ENCODE measurements around the gene GSK3B. TPM values are rescaled to one million over a fixed set of nuclear protein-coding genes. Genes with fewer than 3 reads are reported as not detected.

GSK3B gene
- total and polyA plus RNA-seq, 4 donors, result 11.0 to 64.9 (median 30.6) TPM

DNA sequence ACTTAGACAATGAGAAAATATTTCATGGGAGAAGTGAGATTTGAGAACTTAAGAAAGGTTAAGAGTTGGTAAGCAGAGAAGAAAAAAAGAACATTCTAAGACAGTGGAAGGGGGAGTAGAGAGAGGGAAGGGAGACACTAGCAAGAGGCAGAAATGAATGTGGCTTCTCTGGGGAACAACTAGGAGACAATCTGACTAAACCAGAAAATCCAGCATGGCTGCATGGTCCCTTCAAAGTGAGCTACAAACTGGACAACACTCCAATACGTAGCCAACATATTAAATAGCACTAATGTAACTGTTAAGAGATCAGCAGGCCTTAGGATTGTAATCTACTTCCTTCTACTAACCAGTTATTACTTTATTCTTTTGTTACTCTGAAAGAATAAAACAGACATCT lies 222.7 kb downstream of the GSK3B start:
- no peak overlapping the region for H3K27ac ChIP-seq (ENCODE audit: low read depth in 1 of 2, low read length in 1 of 2)
- peaks cover 0 to 5% (median 0%) of the 10 kb centered on the region in 4 donors for H3K36me3 ChIP-seq (ENCODE audit: control insufficient read depth in 4 of 4, insufficient read depth in 4 of 4, low read length in 4 of 4)
- TF ChIP-seq, protein P1, sequence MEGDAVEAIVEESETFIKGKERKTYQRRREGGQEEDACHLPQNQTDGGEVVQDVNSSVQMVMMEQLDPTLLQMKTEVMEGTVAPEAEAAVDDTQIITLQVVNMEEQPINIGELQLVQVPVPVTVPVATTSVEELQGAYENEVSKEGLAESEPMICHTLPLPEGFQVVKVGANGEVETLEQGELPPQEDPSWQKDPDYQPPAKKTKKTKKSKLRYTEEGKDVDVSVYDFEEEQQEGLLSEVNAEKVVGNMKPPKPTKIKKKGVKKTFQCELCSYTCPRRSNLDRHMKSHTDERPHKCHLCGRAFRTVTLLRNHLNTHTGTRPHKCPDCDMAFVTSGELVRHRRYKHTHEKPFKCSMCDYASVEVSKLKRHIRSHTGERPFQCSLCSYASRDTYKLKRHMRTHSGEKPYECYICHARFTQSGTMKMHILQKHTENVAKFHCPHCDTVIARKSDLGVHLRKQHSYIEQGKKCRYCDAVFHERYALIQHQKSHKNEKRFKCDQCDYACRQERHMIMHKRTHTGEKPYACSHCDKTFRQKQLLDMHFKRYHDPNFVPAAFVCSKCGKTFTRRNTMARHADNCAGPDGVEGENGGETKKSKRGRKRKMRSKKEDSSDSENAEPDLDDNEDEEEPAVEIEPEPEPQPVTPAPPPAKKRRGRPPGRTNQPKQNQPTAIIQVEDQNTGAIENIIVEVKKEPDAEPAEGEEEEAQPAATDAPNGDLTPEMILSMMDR (IDR thresholded peaks at IDR 0.05; ENCODE audit: control extremely low read depth, extremely low read depth), result no peak
- no peak overlapping the region for H3K4me3 ChIP-seq
- WGBS, 2 donors, result 90 to 95% methylated on average over 1 of the region's 1 CpG
- ATAC-seq (ENCODE audit: insufficient read depth, low FRiP score), result no peak
- H3K9ac ChIP-seq (ENCODE audit: insufficient read depth in 1 of 2, low read length in 2 of 2), result no peak overlapping the region
- H3K4me1 ChIP-seq (ENCODE audit: control insufficient read depth in 5 of 5, insufficient read depth in 5 of 5, low read length in 5 of 5), result no peaks in the 10 kb centered on the region
- no peaks in the 10 kb centered on the region for H3K27me3 ChIP-seq (ENCODE audit: control insufficient read depth in 3 of 3, insufficient read depth in 3 of 3, low read length in 2 of 3)
- no peak for DNase-seq
- H3K9me3 ChIP-seq (ENCODE audit: control insufficient read depth in 4 of 4, insufficient read depth in 3 of 4, low read length in 3 of 4), result no peaks in the 10 kb centered on the region

DNA sequence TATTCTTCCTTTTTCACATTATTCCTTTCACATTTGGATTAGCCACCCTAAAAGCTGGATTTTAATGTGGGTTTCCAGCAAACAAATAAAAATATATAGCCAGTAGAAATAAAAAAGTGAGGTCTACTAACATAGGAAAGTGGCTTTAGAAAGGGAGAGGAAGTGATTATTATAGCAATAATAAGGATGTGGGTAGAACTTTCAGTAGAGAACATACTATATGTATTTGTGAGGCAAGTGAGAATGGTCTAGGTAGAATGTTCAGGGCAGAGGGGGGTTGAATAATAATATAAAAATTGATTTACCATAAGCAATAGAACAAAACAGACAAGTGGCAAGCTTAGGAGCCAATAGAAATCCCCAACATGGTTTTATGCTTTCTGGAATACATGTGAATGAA lies 223.7 kb downstream of the GSK3B start:
- TF ChIP-seq, protein P1 (IDR thresholded peaks at IDR 0.05; ENCODE audit: control extremely low read depth, extremely low read depth), result no peak
- H3K9me3 ChIP-seq (ENCODE audit: control insufficient read depth in 4 of 4, insufficient read depth in 3 of 4, low read length in 3 of 4), result no peaks in the 10 kb centered on the region
- DNase-seq, result no peak
- H3K9ac ChIP-seq (ENCODE audit: insufficient read depth in 1 of 2, low read length in 2 of 2), result no peak overlapping the region
- no peak overlapping the region for H3K4me3 ChIP-seq
- H3K27me3 ChIP-seq (ENCODE audit: control insufficient read depth in 3 of 3, insufficient read depth in 3 of 3, low read length in 2 of 3), result no peaks in the 10 kb centered on the region
- ATAC-seq (ENCODE audit: insufficient read depth, low FRiP score), result no peak
- H3K36me3 ChIP-seq (ENCODE audit: control insufficient read depth in 4 of 4, insufficient read depth in 4 of 4, low read length in 4 of 4), result peaks cover 0 to 9% (median 0%) of the 10 kb centered on the region in 4 donors
- no peaks in the 10 kb centered on the region for H3K4me1 ChIP-seq (ENCODE audit: control insufficient read depth in 5 of 5, insufficient read depth in 5 of 5, low read length in 5 of 5)
- no peak overlapping the region for H3K27ac ChIP-seq (ENCODE audit: low read depth in 1 of 2, low read length in 1 of 2)

DNA sequence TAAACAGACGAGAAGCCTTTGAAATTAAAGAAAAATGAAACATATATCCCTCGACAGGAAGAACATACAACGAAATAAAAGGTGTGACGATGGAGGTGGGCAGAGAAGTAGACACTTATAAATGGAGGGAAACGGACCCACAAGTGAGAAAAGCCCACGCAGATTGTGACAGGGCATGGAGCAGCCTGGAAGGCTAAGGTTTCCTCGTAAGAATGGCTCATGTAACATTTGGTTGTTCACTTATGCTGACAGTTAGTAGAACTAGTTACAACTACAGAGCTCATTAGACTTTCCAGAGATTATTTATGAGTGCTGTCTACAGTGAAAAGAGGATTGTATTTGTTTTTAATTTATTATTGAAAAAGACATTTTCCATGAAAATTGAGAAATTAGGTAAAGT lies 229.8 kb downstream of the GSK3B start:
- DNase-seq, result no peak
- ATAC-seq (ENCODE audit: insufficient read depth, low FRiP score), result no peak
- H3K27me3 ChIP-seq (ENCODE audit: control insufficient read depth in 3 of 3, insufficient read depth in 3 of 3, low read length in 2 of 3), result no peaks in the 10 kb centered on the region
- no peak overlapping the region for H3K27ac ChIP-seq (ENCODE audit: low read depth in 1 of 2, low read length in 1 of 2)
- no peaks in the 10 kb centered on the region for H3K9me3 ChIP-seq (ENCODE audit: control insufficient read depth in 4 of 4, insufficient read depth in 3 of 4, low read length in 3 of 4)
- no peak overlapping the region for H3K9ac ChIP-seq (ENCODE audit: insufficient read depth in 1 of 2, low read length in 2 of 2)
- TF ChIP-seq, protein P1 (IDR thresholded peaks at IDR 0.05; ENCODE audit: control extremely low read depth, extremely low read depth), result no peak
- no peak overlapping the region for H3K4me3 ChIP-seq
- peaks cover 0 to 2% (median 0%) of the 10 kb centered on the region in 5 donors for H3K4me1 ChIP-seq (ENCODE audit: control insufficient read depth in 5 of 5, insufficient read depth in 5 of 5, low read length in 5 of 5)
- WGBS, 2 donors, result 93 to 96% methylated on average over 7 of the region's 7 CpGs
- peaks cover 6 to 23% (median 11%) of the 10 kb centered on the region in 4 donors for H3K36me3 ChIP-seq (ENCODE audit: control insufficient read depth in 4 of 4, insufficient read depth in 4 of 4, low read length in 4 of 4)

DNA sequence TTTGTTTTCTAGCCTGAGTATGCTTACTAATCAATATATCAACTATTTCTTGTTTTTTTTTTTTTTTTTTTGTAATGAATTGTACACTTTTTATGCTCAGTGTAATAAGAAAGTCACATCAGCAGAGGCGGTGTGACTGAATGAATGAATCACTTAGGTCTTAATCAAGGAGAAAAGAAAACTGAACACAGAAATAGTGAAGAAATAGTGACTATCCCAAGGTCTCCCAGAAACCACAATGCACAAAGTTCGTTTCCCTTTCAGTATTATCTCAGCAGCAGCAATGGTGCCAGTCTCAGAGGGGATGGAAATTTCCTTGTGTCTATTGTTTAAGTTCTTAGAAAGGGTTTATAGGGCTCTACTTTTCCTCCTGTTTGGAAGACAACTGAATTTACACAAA lies 231.6 kb downstream of the GSK3B start:
- no peak overlapping the region for H3K9ac ChIP-seq (ENCODE audit: insufficient read depth in 1 of 2, low read length in 2 of 2)
- WGBS, 2 donors, result 88 to 91% methylated on average over 2 of the region's 2 CpGs
- H3K4me3 ChIP-seq, result no peak overlapping the region
- H3K36me3 ChIP-seq (ENCODE audit: control insufficient read depth in 4 of 4, insufficient read depth in 4 of 4, low read length in 4 of 4), result peaks cover 6 to 35% (median 21%) of the 10 kb centered on the region in 4 donors
- no peaks in the 10 kb centered on the region for H3K27me3 ChIP-seq (ENCODE audit: control insufficient read depth in 3 of 3, insufficient read depth in 3 of 3, low read length in 2 of 3)
- peaks cover 0 to 2% (median 0%) of the 10 kb centered on the region in 5 donors for H3K4me1 ChIP-seq (ENCODE audit: control insufficient read depth in 5 of 5, insufficient read depth in 5 of 5, low read length in 5 of 5)
- no peak for ATAC-seq (ENCODE audit: insufficient read depth, low FRiP score)
- H3K9me3 ChIP-seq (ENCODE audit: control insufficient read depth in 4 of 4, insufficient read depth in 3 of 4, low read length in 3 of 4), result peaks cover 0 to 4% (median 1%) of the 10 kb centered on the region in 4 donors
- H3K27ac ChIP-seq (ENCODE audit: low read depth in 1 of 2, low read length in 1 of 2), result no peak overlapping the region
- DNase-seq, result no peak
- TF ChIP-seq, protein P1 (IDR thresholded peaks at IDR 0.05; ENCODE audit: control extremely low read depth, extremely low read depth), result no peak
